Sigmoid colon (tissue), 3 donors: Measurements from ENCODE around the gene CYP3A7.

Source experiments
- POLR2A ChIP-seq, 2 donors: fragments of 450-650 bp; IDR thresholded peaks; one replicate each; pipeline ENCODE4 v1.6.1; 2016; ENCODE audit warnings: antibody characterized with exemption in 2 of 2, mild to moderate bottlenecking in 2 of 2, moderate library complexity in 2 of 2
- TF ChIP-seq, protein P1 (sequence below), 4 experiments: fragments of 450-650 bp in 3 of 4; fragments of 200-600 bp in 1 of 4; IDR thresholded peaks; one replicate each; pipeline ENCODE4 v1.5.1; 2016 to 2019; ENCODE audit warnings: antibody characterized with exemption in 4 of 4, mild to moderate bottlenecking in 3 of 4, moderate library complexity in 2 of 4

DNA sequence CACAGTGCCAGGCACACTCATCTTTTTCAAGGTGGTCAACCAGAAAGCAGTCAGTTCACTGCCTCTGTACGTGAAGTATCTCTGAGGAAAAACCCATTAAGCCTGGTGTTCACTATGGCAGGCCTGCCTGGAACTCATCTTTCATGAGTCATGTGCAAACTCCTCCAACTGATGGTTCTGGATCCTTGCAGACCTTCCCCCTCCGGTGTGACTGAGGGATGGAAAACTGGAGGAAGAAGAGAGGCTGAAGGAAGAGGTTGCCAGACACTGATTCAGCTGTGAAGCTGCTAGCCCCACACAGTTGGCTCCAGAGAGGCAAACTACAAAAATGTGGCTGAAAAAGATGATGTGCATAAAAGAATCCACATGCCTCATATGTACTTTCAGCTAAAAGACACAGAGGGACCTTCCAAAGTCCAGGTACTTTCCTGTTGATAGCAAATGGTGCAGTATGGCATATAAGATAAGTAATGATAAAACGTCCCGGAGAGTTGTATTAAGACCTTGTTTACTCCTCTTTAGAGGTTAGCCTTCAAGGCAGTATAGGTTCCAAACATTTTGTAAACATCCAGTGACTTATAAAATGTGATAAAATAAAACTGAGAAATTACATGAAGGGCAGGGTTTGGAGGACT lies 57.9 kb downstream of the CYP3A7 start:
- TF ChIP-seq POLR2A (IDR thresholded peaks at IDR 0.05), result no peak
- TF ChIP-seq, protein P1, sequence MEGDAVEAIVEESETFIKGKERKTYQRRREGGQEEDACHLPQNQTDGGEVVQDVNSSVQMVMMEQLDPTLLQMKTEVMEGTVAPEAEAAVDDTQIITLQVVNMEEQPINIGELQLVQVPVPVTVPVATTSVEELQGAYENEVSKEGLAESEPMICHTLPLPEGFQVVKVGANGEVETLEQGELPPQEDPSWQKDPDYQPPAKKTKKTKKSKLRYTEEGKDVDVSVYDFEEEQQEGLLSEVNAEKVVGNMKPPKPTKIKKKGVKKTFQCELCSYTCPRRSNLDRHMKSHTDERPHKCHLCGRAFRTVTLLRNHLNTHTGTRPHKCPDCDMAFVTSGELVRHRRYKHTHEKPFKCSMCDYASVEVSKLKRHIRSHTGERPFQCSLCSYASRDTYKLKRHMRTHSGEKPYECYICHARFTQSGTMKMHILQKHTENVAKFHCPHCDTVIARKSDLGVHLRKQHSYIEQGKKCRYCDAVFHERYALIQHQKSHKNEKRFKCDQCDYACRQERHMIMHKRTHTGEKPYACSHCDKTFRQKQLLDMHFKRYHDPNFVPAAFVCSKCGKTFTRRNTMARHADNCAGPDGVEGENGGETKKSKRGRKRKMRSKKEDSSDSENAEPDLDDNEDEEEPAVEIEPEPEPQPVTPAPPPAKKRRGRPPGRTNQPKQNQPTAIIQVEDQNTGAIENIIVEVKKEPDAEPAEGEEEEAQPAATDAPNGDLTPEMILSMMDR (IDR thresholded peaks at IDR 0.05), result no peak
